PFSK-1 (cell line): ENCODE measurements around the gene SELENOS.

ENCODE experiments used
- POLR2AphosphoS5 ChIP-seq: IDR thresholded peaks from 2 replicates; pipeline ENCODE4 v1.6.1; 2012; ENCODE audit warnings: low read depth, mild to moderate bottlenecking, control low read depth, low read length, moderate library complexity
- TF ChIP-seq, protein P1 (sequence below), 2 experiments: IDR thresholded peaks; 2 replicates each; pipeline versions ENCODE4 v1.6.1 to v1.8.0; 2011 to 2012; ENCODE audit warnings: low read depth in 2 of 2, low read length in 2 of 2, control low read depth in 1 of 2, inconsistent platforms in 1 of 2, mild to moderate bottlenecking in 1 of 2, moderate library complexity in 1 of 2; ENCODE audit not compliant: insufficient read depth in 1 of 2

DNA sequence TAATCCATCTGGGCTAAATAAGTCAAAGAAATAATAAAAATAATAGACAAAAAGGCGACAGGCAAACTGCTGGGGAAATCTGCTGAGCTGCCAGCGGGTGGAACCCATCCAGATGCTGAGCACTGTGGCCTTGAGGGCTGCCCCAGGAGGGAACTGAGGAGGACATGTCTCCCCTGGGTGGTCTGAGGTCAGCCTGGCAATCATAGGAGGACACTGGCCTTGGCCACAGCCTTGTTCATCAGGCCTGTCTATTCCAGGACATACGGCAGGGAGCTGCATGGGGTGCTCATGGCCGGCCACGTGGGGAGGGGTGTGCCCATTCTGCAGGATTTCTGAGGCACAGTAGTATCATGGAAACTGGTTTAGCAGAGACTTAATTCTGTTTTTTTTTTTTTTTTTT is 39.2 kb upstream of the SELENOS start:
- TF ChIP-seq, protein P1, sequence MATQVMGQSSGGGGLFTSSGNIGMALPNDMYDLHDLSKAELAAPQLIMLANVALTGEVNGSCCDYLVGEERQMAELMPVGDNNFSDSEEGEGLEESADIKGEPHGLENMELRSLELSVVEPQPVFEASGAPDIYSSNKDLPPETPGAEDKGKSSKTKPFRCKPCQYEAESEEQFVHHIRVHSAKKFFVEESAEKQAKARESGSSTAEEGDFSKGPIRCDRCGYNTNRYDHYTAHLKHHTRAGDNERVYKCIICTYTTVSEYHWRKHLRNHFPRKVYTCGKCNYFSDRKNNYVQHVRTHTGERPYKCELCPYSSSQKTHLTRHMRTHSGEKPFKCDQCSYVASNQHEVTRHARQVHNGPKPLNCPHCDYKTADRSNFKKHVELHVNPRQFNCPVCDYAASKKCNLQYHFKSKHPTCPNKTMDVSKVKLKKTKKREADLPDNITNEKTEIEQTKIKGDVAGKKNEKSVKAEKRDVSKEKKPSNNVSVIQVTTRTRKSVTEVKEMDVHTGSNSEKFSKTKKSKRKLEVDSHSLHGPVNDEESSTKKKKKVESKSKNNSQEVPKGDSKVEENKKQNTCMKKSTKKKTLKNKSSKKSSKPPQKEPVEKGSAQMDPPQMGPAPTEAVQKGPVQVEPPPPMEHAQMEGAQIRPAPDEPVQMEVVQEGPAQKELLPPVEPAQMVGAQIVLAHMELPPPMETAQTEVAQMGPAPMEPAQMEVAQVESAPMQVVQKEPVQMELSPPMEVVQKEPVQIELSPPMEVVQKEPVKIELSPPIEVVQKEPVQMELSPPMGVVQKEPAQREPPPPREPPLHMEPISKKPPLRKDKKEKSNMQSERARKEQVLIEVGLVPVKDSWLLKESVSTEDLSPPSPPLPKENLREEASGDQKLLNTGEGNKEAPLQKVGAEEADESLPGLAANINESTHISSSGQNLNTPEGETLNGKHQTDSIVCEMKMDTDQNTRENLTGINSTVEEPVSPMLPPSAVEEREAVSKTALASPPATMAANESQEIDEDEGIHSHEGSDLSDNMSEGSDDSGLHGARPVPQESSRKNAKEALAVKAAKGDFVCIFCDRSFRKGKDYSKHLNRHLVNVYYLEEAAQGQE (IDR thresholded peaks at IDR 0.05; ENCODE audit: insufficient read depth in 1 of 2, low read depth in 2 of 2, low read length in 2 of 2), result no peak
- TF ChIP-seq POLR2AphosphoS5, result no peak
